GM19372 (cell line): ENCODE data around the gene CHCHD6.

Experiments used
- ATAC-seq: cut with Tn5 transposase; IDR thresholded peaks from one replicate; pipeline ENCODE4 v1.9.1; 2021; ENCODE audit warnings: mild to moderate bottlenecking, low read depth, moderate library complexity; ENCODE audit not compliant: unreplicated experiment

Gene CHCHD6

GRCh38 chr3:126852511-126852910, 148.5 kb downstream of the CHCHD6 start:
- no peak for ATAC-seq

- ATAC-seq, result no peak
These were observed 150.6 kb downstream of the CHCHD6 start for GRCh38 chr3:126854666-126855065.

- no peak for ATAC-seq
These were observed 151.3 kb downstream of the CHCHD6 start for GRCh38 chr3:126855374-126855773.

- ATAC-seq, result no peak
These were observed 153.9 kb downstream of the CHCHD6 start for GRCh38 chr3:126857928-126858327.

GRCh38 chr3:126858401-126858800, 154.4 kb downstream of the CHCHD6 start:
- ATAC-seq, result no peak

GRCh38 chr3:126858887-126859286, 154.8 kb downstream of the CHCHD6 start:
- no peak for ATAC-seq

- no peak for ATAC-seq
These were observed 155.6 kb downstream of the CHCHD6 start for GRCh38 chr3:126859415-126860246.

GRCh38 chr3:126865736-126866135, 161.7 kb downstream of the CHCHD6 start:
- no peak for ATAC-seq

- no peak for ATAC-seq
These were observed 162.2 kb downstream of the CHCHD6 start for GRCh38 chr3:126866175-126866759.

- ATAC-seq, result no peak
These were observed 163.3 kb downstream of the CHCHD6 start for GRCh38 chr3:126867190-126867862.

- ATAC-seq, result no peak
These were observed 163.8 kb downstream of the CHCHD6 start for GRCh38 chr3:126867863-126868200.

- no peak for ATAC-seq
These were observed 166.7 kb downstream of the CHCHD6 start for GRCh38 chr3:126870608-126871210.

- ATAC-seq, result no peak
These were observed 168.8 kb downstream of the CHCHD6 start for GRCh38 chr3:126872701-126873342.

- no peak for ATAC-seq
These were observed 169.4 kb downstream of the CHCHD6 start for GRCh38 chr3:126873416-126873815.

GRCh38 chr3:126878664-126879063, 174.6 kb downstream of the CHCHD6 start:
- ATAC-seq, result no peak

GRCh38 chr3:126880901-126881300, 176.9 kb downstream of the CHCHD6 start:
- no peak for ATAC-seq

- ATAC-seq, result no peak
These were observed 177.8 kb downstream of the CHCHD6 start for GRCh38 chr3:126881861-126882260.

- ATAC-seq, result no peak
These were observed 179.2 kb downstream of the CHCHD6 start for GRCh38 chr3:126883241-126883640.

- no peak for ATAC-seq
These were observed 181.4 kb downstream of the CHCHD6 start for GRCh38 chr3:126885425-126885824.

- no peak for ATAC-seq
These were observed 182.2 kb downstream of the CHCHD6 start for GRCh38 chr3:126886217-126886616.

- no peak for ATAC-seq
These were observed 183.6 kb downstream of the CHCHD6 start for GRCh38 chr3:126887686-126888085.
